HG02642 (cell line): Measurements from ENCODE around the gene PCSK6.
"Not testable (repeated sequence)": the region's sequence is repeated elsewhere in the genome, so short reads cannot be mapped to it uniquely, and the experiment has no call there.

ENCODE experiments used
- ATAC-seq: cut with Tn5 transposase; IDR thresholded peaks from one replicate; pipeline ENCODE4 v1.9.1; 2021; ENCODE audit warnings: mild to moderate bottlenecking; ENCODE audit not compliant: unreplicated experiment, poor library complexity

The PCSK6 gene

DNA sequence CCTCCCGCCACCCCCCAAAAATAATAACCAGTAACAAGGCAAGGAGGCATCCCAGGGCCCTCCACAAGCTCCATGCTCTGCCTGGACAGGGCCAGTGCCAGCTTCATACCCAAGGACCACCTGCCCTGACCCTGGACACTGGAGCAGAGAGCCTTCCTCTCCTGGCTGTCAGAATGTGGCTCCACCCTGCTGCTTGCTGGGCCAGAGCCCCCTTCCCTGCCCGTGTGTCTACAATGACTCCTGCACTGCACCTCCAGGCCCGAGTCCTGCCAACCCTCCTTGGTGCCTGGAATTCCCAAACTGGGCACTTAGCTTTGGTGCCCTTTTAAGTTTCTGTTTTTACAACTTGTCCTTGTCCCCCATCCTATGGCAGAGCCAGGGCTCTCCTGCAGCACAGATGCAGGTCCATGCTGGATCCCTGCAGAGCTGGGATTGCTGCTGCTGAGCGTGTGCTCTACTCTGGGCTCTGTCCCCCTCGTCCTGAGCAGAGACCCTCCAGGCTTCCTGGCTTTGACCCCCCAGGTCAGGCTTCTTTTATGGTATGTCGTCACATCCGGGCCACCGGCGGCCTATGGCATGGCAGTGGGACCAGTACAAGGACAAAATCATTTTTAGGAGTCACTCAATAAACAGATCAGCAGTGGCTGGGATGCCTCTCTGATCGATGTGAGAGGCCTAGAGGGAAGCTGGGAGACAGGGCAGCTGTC, 183.0 kb downstream of the PCSK6 start:
- no peak for ATAC-seq

DNA sequence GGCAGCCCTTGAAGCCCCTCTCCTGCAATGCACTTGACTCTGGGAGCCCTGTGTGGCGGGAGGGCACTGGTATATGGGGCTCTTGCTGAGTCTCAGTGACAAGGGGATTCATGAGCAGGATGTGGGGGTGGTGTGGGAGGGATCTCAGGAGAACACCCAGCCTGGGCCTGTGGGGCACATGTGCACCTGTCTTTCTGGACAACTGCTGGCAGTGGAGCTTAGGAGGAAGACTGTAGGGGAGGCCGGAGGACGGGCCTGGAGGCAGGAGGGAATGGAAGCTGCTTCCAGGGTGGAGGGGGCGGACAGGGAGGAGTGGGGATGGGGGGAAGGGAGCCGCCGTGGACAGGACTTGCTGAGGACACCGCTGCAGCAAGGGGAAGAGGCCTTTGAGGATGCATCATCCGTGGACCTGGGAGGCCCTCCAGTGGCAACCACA, 183.7 kb downstream of the PCSK6 start:
- ATAC-seq, result no peak

DNA sequence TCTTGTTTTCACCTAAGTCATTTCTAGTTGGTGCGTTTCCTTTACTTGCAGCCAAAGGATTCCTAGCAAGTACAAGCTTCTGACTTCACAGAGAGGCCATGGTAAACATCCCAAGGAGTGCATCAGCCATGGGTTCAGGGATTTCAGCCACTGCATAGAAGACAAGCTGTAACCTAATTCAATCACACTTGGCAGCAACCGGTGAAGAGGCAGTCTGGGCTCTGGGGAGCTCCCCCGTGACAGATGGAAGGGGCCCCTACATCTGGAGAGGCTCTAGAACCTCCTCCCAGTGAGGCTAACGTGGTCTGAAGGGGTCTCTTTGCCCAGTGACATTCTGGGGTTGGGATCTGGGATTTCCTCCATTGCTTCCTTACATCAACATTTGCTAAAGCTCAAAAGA, 186.1 kb downstream of the PCSK6 start:
- ATAC-seq, result no peak

DNA sequence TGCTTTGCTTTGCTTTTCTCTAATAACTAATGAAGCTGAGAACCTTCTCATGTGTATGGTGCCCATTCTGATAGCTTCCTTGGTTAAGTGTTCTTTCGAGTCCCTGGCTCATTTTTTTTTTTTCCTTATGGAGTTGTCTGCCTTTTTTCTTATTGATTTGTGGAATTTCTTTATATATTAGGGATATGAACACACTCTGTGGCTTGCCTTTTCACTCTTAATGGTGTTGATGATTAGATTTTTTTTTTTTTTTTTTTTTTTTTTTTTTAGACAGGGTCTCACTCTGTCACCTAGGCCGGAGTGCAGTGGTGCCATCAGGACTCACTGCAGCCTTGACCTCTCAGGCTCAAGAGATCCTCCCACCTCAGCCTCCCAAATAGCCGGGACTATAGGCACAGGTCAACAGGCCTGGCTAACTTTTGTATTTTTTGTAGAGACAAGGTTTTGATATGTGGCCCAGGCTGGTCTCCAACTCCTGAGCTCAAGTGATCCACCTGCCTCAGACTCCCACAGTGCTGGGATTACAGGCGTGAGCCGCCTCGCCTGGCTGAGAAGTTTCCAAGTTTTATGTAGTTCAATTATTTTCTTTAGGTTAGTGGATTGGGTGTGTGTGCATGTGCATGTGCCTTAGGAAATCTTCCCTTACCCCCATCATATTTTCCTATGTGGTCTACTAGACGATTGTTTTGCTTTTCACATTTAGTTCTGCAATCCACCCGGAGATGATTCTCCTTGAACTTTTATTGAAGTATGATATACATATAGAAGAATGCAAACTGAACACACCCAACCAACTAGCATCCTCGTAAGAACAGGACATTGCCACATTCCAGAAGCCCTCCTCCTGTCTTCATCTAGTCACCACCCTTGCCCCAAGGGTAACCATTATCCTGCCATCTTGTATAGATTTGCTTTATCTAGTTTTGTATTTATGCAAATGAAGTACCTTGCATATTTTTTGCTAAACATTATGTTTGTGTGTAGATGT, 192.8 kb downstream of the PCSK6 start:
- ATAC-seq, result no peak

DNA sequence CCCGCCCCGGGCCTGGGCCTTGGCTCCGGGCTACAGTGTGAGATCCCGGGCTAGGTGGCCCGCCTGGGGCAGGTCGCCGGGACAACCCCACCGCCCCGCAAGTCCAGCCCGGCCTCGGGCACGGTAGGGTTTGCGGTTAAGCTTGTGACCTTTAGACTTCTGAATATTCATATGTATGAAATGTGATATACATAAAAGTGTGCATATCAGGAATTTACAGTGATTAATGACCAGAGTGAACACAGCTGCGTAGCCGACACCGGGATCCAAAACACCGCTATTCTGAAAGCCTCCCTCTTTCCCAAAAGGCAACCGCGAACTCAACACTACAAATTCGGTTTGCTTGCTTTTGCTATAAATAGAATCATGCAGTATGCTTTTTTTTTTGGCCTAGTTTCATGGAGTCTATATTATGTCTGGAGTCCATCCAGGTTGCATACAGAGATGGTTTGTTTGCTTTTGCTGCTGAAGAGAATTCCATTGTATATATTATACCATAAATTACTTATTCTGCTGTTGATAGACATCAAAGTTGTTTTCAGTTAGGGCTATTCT, 193.8 kb downstream of the PCSK6 start:
- no peak for ATAC-seq

DNA sequence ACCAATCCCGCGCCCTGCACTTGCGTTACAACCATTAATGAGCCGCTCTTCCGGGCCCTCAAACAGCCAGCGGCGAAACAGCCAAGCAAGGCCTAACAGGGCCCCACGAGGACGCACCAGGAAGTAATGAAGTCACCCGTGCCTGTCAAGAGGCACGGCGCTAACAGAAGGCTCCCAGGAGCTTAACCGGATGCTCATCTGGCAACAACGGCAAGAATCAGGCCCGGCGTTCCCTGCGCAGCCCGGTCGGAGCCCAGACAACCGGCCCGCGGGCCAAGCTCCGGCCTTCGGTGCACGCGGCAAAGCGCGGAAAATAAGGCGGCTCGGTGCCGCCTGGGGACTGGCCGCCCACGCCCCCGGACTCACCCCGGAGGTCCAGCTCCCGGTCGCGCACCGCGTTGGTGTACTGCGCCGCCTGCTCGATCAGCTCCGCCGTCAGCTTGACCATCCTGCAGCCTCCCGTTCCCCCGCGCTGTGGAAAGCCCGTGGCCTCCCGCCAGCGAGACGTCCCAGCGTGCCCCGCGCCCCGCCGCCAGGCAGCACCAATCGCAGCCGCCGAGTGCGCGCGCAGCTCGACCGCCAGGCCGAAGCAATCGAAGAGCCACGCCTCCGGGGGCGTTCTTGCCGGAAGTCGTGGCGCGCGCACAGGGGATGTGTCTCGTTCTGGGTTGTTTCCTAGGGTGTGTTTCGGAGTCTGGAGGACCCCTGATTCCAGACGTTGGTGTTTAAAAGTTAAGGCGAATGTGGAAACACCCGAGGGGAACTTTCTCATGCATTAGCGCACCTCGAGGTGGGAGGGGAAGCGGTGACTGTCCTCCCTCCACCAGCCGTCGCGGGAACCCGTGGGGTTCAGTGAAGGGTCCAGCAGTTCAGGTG, 194.5 kb downstream of the PCSK6 start, which contains the start of gene SNRPA1:
Gene SNRPA1 (minus strand): TSS at position 518 of the 876 bp plus-strand sequence. CDS start 70 bp downstream, at position 448.
- ATAC-seq, result peak; percentile 84

DNA sequence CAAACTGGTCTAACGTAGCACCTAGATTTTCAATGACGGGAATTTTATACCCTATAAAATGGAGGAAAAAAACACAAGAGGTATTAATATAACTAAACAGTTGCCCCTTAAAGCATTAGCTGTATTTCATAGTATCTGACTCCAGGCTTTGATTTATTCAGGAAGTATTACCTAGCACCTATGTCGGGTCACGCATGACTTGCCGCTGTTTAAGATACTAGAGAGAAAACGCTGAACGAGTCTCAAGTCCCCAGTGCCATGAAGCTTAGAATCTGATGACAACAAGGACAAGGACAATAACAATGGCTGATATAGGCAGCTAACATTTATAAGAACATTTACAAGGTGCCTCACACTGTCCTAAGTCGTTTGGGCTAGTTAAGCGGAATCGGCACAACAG, 196.4 kb downstream of the PCSK6 start:
- ATAC-seq, result no peak

DNA sequence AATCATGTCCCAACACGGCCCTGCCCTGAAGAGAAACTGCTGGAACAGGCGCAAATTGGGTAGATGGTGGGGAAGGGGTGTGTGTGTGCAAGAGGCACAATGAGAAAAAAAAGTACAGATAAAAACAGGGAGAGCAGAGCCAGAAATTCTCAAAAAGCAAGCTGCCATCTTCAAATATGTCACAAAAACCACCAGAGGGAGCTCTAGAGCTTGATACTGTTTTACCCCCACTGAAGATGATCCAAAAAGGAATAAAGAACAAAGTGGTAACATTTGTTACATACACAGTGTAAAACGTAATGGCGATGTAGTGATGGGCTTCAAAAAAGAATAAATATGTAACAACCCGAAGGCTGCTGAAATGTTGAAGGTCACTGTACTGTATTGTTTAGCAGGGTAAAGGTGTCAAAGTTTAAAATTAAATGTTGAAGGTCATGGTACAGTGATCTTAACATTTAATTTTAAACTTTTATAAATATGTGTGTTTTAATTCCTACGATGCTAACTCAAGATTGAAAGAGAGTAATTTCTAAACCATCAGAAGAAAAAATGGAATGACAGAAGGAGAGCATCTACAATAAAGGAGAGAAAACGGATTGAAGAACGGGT, 200.5 kb downstream of the PCSK6 start:
- ATAC-seq, result no peak

DNA sequence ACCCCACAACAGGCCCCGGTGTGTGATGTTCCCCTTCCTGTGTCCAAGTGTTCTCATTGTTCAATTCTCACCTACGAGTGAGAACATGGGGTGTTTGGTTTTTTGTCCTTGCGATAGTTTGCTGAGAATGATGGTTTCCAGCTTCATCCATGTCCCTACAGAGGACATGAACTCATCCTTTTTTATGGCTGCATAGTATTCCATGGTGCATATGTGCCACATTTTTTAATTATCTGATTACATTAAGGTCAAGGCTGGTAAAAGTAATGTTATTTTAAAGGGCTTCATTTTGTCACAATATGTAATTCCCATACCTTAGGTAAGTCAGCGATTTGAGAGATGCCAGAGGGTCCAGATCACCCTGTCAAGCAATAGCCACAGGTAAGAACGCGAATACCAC, 202.2 kb downstream of the PCSK6 start:
- ATAC-seq, result not testable (repeated sequence)

DNA sequence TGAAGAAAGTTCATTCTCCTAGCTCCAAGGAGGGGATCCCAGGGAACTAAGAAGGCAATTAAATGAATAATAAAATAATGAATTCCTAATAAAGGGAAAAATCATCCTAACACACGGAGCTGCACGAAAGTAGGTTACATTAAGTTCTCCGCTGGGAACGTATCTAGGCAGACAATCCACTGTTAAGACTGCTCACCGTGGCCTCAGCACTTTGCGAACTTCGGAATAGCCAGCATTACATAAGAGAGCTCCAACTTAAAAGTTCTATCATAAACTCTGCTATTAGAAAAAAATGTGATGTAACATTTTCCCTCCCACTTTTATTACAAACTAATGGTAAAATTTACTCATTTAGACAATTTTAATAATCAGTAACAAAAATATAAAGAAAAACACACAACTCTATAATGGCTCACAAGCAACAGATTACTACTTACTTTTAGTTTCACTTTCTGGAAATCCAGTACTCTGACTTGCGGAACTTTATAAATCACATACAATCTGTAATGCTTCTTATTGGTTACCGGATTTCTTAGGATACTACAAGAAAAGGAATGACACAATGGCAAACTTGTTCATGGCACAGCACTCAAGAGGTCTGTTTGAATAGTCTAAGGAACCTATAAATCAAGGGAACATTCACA, 202.9 kb downstream of the PCSK6 start:
- no peak for ATAC-seq

DNA sequence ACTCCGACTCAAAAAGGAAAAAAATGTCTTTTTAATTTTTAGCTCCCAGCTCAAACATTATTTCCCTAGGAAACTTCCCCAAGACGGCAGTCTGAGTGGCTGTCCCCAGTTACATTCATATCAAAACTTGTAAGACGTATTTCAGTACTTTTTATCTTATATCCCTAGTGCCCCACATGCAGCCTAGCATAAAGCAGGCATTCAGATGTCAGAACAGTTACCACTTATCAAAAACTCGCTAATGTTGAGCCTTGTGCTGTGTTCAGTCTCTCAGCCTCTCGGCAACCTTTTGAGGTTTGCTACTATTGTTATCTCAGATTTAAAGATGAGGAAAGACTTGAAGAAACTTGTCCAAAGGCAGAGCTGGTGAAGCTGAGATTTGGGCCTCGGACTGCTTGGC, 205.6 kb downstream of the PCSK6 start:
- ATAC-seq, result no peak

DNA sequence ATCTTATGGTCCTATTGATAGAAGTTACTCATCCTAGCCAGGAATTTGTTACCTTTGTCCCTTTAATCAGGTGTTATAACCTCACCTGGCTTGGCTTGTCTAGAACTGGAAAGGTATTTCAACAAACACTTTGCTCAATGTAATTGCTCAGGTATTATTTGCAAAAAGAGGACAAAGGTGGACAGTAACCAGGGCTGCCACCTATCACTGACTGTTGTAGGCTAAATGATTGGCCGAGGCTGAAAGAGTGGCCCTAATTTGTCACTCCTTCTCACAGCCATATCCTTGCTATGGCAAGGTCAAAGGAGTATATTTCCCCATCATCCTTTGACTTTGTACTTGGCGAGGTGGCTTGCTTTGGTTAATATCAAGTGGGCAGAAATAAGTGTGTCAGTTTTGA, 209.5 kb downstream of the PCSK6 start:
- ATAC-seq, result no peak

DNA sequence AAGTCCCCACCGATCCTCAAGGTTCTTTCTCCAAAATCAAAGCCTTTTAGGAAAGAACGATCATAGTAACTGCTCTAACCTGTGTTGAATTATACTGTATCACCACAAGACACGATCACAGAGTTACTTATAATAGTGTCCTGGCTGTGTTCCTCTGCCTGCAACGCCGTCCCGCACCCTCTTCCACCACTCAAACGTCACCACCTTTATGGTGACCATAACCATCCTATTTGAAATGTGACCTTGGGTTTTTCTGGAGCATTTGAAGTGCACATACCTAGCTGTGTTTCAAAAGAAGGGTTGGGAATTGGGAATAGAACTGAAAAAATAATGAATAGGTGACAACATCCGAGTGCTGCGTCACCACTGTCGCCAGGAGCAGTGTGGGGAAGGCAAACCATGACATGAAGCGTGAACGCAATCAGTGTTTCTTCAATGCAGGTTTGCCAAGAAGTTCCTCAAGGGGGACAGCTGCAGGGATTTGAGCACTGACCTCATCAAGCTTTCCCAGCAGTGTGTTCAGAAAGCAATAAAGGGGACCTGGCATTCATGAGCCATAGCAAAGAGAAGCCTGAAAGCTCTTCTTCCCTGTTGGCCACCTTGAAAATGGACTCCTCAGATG, 211.5 kb downstream of the PCSK6 start:
- no peak for ATAC-seq

DNA sequence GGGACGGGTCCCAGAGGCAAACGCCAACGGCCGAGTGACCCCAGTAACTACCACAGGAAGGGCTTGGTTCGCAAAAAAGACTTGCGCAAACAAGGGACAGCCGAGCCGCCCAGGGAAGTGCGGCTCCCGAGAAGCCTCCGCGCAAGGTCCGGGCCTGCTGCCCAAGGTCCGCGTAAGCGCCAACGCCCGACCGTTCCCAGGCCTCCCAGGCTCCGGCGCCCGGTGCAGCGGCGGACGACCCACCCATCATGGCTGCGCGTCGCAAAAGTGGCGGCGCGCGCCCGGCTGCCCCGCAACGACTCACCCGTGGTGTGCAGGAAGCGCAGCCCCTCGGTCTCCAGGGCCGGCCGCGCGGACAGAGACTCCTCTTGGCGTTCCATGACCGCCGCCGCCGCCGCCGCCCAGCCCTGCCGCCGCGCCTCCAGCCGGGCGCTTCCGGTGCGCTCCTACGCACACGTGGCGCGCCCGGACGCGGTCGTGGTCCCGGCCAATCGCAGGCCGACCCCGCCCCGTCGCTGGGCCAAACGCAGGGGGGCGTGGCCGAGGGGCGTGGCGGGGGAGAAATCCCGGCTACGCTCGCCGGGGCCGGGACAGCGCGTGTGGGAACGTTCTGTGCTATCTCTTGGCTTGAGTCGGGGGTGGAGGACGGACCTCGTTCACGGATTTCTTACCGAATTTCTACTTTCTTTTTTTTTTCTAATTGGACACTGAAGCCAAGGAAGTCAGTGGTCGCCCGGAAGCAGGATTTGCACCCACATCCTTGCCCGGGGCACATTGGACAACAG, 212.3 kb downstream of the PCSK6 start, which contains the start of gene SELENOS:
Gene SELENOS (minus strand): TSS at position 448 of the 785 bp plus-strand sequence. CDS start 68 bp downstream, at position 380.
- ATAC-seq, result peak; percentile 96

DNA sequence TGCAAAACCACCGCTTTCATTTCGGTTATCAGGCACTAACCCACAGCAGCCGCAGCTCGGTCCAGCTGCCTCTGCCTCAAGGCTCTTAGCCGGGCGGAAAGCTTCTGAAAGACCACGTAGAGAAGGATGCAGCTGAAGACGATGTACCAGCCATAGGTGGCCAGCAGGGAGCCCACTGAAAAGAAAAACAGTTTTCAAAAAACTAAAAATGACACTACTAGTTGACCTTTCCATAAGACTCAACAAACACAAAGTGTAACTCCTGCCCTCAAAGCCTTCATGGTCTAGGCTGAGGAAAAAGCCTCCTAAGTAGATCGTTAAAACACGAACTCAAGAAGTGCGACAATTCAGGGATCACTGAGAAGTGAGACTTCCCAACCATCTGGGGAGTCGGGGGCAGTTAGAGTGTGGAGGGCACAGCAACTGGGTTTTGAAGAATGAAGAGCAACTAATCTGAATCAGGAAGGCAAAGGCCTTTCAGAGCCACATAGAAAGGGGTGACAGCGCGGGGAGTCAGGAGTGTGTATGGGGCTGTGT, 212.9 kb downstream of the PCSK6 start:
- ATAC-seq, result no peak

DNA sequence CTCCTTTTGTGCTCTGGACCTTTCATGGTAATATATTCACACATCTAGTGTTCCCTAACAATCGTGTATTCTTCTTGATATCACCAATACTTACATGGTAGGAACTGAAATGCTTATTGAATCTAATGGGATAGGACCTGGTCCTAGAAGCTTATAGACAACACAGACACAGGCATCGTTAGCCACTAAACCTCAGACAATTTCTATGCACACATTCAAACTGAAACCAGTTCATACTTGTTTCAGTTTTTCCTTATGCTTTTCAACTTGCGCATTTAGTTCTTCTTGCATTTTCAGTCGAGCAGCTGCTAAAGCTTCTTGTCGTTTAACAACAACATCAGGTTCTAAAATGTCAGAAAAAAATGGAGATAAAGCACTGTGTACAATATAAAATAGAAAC, 214.5 kb downstream of the PCSK6 start:
- ATAC-seq, result no peak

DNA sequence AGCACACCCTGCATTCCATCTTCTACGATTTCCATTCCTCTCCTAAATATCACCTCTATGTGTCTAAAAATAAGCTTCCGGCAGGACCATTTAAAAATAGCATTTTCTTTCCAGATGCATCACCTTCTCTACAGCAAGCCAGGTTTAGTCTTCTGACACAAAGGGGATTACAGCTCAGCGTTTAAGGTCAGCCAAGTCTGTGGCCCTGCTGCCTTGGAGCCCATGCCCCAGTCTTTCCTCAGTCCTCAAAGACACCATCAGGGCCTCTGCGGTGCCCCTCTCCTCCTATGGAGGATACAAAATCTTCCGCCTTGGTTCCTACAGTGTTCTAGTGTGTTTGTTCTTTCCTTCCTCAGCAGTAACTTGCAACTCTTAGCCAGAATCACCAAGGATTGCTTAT, 216.0 kb downstream of the PCSK6 start:
- ATAC-seq, result no peak

DNA sequence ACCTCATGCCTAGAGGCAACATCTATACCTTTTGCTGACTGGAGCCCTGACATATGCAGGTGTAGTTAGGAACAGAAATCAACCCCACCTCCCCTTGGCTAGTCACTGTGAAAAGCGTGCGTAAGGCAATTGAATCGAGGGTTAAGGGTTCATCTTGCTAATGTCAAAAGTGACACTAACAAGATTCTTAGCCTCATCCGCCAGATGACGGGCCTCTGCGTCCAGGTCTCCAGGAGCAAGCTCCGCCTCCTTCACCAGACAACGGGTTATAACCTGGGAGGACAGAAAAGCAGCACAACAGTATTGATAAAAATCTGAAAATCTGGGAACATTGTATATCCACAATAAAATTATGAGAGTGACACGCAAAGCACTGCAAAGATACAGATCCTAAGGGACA, 216.9 kb downstream of the PCSK6 start:
- no peak for ATAC-seq
